Naive thymus-derived CD4-positive, alpha-beta T cell (primary cell): Measurements from ENCODE around the gene CDC7. TPM values are rescaled to one million over a fixed set of nuclear protein-coding genes. Genes with fewer than 3 reads are reported as not detected.
A peak's percentile ranks its signal among the peaks of the same experiment; 100 is the strongest.

ENCODE experiments used
- ATAC-seq: fragments of 150-1000 bp; cut with Tn5 transposase; 2 replicates; pipeline ENCODE4 v1.10.0; 2021; ENCODE audit warnings: mild to moderate bottlenecking, moderate library complexity
- CTCF ChIA-PET: fragments of 350-600 bp; sonication (Branson Sonifier 250); formaldehyde crosslinking; loops from one replicate; lab custom pipeline; 2021; ENCODE audit warnings: antibody characterized with exemption; lab: Charles Lee
- POLR2A ChIA-PET: fragments of 350-600 bp; sonication (Branson Sonifier 250); formaldehyde crosslinking; loops from one replicate; lab custom pipeline; 2021; ENCODE audit warnings: antibody characterized with exemption, inconsistent platforms; lab: Charles Lee
- DNase-seq, 9 donors: peaks; one replicate each; pipeline versions ENCODE4 v3.0.0 to v3.0.0-alpha.2; 2020 to 2022; ENCODE audit warnings: mixed read lengths in 1 of 9
- H3K27ac ChIP-seq: one replicate; pipeline ENCODE4 v1.7.0; 2013; ENCODE audit warnings: mild to moderate bottlenecking, low read depth, low read length, moderate library complexity
- H3K27me3 ChIP-seq, 2 donors: one replicate each; pipeline ENCODE4 v1.7.0; 2013; ENCODE audit warnings: low read length in 2 of 2, mild to moderate bottlenecking in 2 of 2, moderate library complexity in 2 of 2; ENCODE audit not compliant: control insufficient read depth in 2 of 2, insufficient read depth in 2 of 2
- H3K36me3 ChIP-seq, 3 experiments: 1 replicate in 2 of 3; 2 replicates in 1 of 3; pipeline ENCODE4 v1.7.0; 2013; ENCODE audit warnings: low read length in 3 of 3, mild to moderate bottlenecking in 3 of 3, moderate library complexity in 1 of 3; ENCODE audit not compliant: insufficient read depth in 3 of 3, control insufficient read depth in 2 of 3
- H3K4me1 ChIP-seq, 2 donors: one replicate each; pipeline ENCODE4 v1.7.0; 2013; ENCODE audit warnings: low read length in 2 of 2, mild to moderate bottlenecking in 2 of 2, moderate library complexity in 1 of 2; ENCODE audit not compliant: control insufficient read depth in 2 of 2, insufficient read depth in 2 of 2
- H3K4me3 ChIP-seq: 2 replicates; pipeline ENCODE4 v1.7.0; 2013; ENCODE audit warnings: mild to moderate bottlenecking, low read length
- H3K9me3 ChIP-seq, 3 experiments: 1 replicate in 2 of 3; 2 replicates in 1 of 3; pipeline ENCODE4 v1.7.0; 2013; ENCODE audit warnings: low read length in 3 of 3; ENCODE audit not compliant: control insufficient read depth in 2 of 3
- H3K27ac Mint-ChIP-seq, 9 donors: one replicate each; pipeline ENCODE4 v1.8.0; 2020 to 2022; ENCODE audit warnings: mixed read lengths in 9 of 9, mild to moderate bottlenecking in 8 of 9, moderate library complexity in 5 of 9, inconsistent platforms in 2 of 9
- H3K27me3 Mint-ChIP-seq, 5 donors: one replicate each; pipeline ENCODE4 v1.8.0; 2021 to 2022; ENCODE audit warnings: mixed read lengths in 5 of 5, mild to moderate bottlenecking in 1 of 5
- H3K36me3 Mint-ChIP-seq, 5 donors: one replicate each; pipeline ENCODE4 v1.8.0; 2020 to 2022; ENCODE audit warnings: mixed read lengths in 5 of 5, mild to moderate bottlenecking in 3 of 5, inconsistent platforms in 1 of 5
- H3K4me1 Mint-ChIP-seq, 7 donors: one replicate each; pipeline ENCODE4 v1.8.0; 2020 to 2022; ENCODE audit warnings: mixed read lengths in 7 of 7, mild to moderate bottlenecking in 3 of 7, inconsistent platforms in 1 of 7
- H3K4me3 Mint-ChIP-seq, 10 donors: one replicate each; pipeline ENCODE4 v1.8.0; 2020 to 2022; ENCODE audit warnings: mild to moderate bottlenecking in 10 of 10, mixed read lengths in 10 of 10, moderate library complexity in 6 of 10, inconsistent platforms in 2 of 10
- H3K9me3 Mint-ChIP-seq, 11 donors: one replicate each; pipeline ENCODE4 v1.8.0; 2020 to 2022; ENCODE audit warnings: mixed read lengths in 11 of 11, mild to moderate bottlenecking in 4 of 11, inconsistent platforms in 1 of 11, moderate library complexity in 1 of 11
- intact Hi-C, 2 donors: fragments of 100-400 bp; cut with micrococcal nuclease; formaldehyde crosslinking; loops; one replicate each; pipeline ENCODE4 v1.15.1; 2023
- polyA plus RNA-seq, 2 donors: library from polyadenylated mRNA; unstranded; fragments of 300-500 nt; fragmentation: Illumina TruSeq; gene quantifications; one replicate each; pipeline ENCODE4 v1.2.3, GENCODE V29; 2021
- total RNA-seq, 6 experiments: library from RNA in 5 of 6; stranded (reverse) in 5 of 6; gene quantifications; 1 replicate in 5 of 6; 2 replicates in 1 of 6; pipeline ENCODE4 v1.2.3 and lab custom pipeline; 2021 to 2026

CDC7 gene
- total and polyA plus RNA-seq, 7 experiments from 2014 or later: 3.6 to 17.9 (median 5.5) TPM

DNA sequence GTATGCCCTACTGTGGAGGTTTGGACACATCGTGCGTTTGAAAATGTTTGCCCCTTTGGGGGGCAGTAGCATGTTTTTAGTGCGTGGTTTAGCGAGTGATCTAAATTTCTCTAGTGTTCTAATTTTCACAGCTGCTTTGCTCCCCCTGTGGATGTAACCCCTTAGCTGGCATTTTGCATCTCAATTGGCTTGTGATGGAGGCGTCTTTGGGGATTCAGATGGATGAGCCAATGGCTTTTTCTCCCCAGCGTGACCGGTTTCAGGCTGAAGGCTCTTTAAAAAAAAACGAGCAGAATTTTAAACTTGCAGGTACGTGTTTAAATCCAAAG lies 836 bp downstream of the CDC7 start:
- intact Hi-C loops: loop anchor here (1.0 to 5.0 kb wide), 10 partner anchors 99 to 1576 kb away; partner anchors contain the start of genes BTBD8 (in 2 of the 2), GLMN (in 2 of the 2), RPAP2 (in 2 of the 2) and MTF2 (in 1 of the 2)
- H3K9me3 ChIP-seq: no peaks in the 10 kb centered on the region
- ATAC-seq (no peak), DNase-seq (no peak)
- Mint-ChIP-seq H3K27ac (no peak overlapping the region), H3K4me1 (peaks cover 14 to 34% (median 18%) of the 10 kb centered on the region in 7 donors), H3K9me3 (no peaks in the 10 kb centered on the region), H3K27me3 (no peaks in the 10 kb centered on the region), H3K36me3 (peaks cover 0 to 10% (median 0%) of the 10 kb centered on the region in 5 donors), H3K4me3 (no peak overlapping the region)
- peaks cover 0 to 11% of the 10 kb centered on the region in 2 donors for H3K4me1 ChIP-seq
- H3K27me3 ChIP-seq: no peaks in the 10 kb centered on the region
- peaks cover 0 to 5% (median 0%) of the 10 kb centered on the region in 3 experiments for H3K36me3 ChIP-seq
- CTCF ChIA-PET: interaction anchor here (0.6 to 1.2 kb wide), 3 partner anchors 10 to 382 kb away, joined by 3 to 4 read pairs (median 4); no protein-coding TSS in a partner anchor
- H3K4me3 ChIP-seq: peak overlapping the region; percentile 97
- POLR2A ChIA-PET: interaction anchor here (1.0 kb wide), 1 partner anchor 303 kb away, joined by 4 read pairs; no protein-coding TSS in a partner anchor
- peak overlapping the region; percentile 85 for H3K27ac ChIP-seq

DNA sequence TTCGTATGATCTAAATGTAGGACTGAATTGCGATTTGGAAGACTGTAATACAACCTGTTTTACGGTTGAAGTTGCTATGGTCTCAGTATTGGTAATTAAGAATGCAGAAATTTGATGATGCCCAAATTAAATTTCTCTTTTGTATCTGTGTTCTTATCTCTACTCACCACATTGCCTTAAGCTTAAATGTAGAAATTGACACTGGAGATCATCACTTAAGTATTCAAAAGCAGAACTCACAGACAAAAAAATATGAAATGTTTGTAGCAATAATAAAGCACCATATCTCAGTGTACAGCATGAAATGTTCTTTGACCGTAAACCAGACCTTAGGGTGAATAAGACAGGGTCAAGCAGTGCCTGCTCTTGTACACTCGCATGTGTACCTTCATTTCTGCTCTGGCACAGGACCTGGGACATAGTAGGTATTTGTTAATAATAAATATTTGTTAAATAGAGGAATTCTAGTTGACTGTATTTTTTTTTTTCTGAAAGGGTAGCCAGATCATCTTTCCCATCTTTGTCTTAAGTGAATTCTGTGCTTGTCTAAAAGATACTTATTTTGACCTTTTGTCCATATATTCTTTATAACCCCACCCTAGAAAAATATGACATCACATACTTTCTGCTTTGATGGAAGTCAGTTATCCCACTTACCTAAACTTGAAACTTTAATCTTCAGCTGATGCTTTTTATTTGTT lies 1.5 kb downstream of the CDC7 start:
- peak overlapping the region in 4 of 10 donors; percentile 4 to 38 (median 24) for H3K4me3 Mint-ChIP-seq
- no peak for ATAC-seq

DNA sequence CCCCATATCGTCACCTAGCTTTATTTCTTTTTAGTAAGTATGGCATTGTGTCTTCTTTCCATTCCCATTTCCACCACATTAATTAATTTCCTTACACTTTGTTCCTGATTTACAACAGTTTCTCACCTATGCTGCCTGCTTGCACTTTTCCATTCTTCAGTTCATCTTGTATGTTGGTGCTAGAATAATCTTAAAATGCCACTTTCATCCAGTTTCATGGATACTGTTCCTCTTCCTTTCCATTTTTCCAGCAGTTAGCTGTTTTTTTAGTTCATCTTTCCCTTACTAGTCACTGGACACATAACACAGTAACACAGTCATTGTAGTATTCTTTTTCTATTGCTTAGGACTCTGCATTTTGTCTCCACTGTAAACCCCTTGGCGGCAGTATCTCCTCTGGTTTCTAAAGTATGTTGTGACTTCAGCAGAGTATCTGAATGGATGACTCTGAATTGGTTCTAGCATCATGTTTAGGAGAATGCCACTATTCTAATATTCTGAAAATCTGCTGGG lies 2.1 kb downstream of the CDC7 start:
- Histone ChIP-seq H3K4me3 (no peak overlapping the region), H3K4me1 (peaks cover 0 to 11% of the 10 kb centered on the region in 2 donors), H3K27ac (no peak overlapping the region), H3K9me3 (no peaks in the 10 kb centered on the region), H3K27me3 (no peaks in the 10 kb centered on the region), H3K36me3 (peaks cover 0 to 5% (median 0%) of the 10 kb centered on the region in 3 experiments)
- Mint-ChIP-seq H3K4me3 (peak overlapping the region in 5 of 10 donors; percentile 23 to 58 (median 38)), H3K27ac (peak overlapping the region in 2 of 9 donors; percentile 74), H3K36me3 (peaks cover 0 to 10% (median 0%) of the 10 kb centered on the region in 5 donors), H3K9me3 (no peaks in the 10 kb centered on the region), H3K27me3 (no peaks in the 10 kb centered on the region), H3K4me1 (peaks cover 14 to 34% (median 18%) of the 10 kb centered on the region in 7 donors)
- DNase-seq (no peak), ATAC-seq (no peak)
- intact Hi-C loops: loop anchor here (1.0 to 5.0 kb wide), 7 partner anchors 54 to 1575 kb away; partner anchors contain the start of genes BTBD8 (in 2 of the 2), GLMN (in 2 of the 2), RPAP2 (in 2 of the 2) and MTF2 (in 1 of the 2)
- ChIA-PET CTCF (interaction anchor here (0.7 to 1.3 kb wide), 3 partner anchors 9 to 1127 kb away, joined by 3 read pairs; no protein-coding TSS in a partner anchor), POLR2A (no interaction called here)

More for the DNA sequence above, 1.5 kb downstream of the CDC7 start:
- peaks cover 14 to 34% (median 18%) of the 10 kb centered on the region in 7 donors for H3K4me1 Mint-ChIP-seq
- peak overlapping the region in 3 of 9 donors; percentile 24 to 74 (median 74) for H3K27ac Mint-ChIP-seq
- Histone ChIP-seq H3K4me1 (peaks cover 0 to 11% of the 10 kb centered on the region in 2 donors), H3K36me3 (peaks cover 0 to 5% (median 0%) of the 10 kb centered on the region in 3 experiments), H3K27me3 (no peaks in the 10 kb centered on the region), H3K9me3 (no peaks in the 10 kb centered on the region), H3K27ac (no peak overlapping the region), H3K4me3 (peak overlapping the region; percentile 97)
- ChIA-PET CTCF (interaction anchor here (0.7 to 1.3 kb wide), 5 partner anchors 10 to 1127 kb away, joined by 3 to 4 read pairs (median 3); no protein-coding TSS in a partner anchor), POLR2A (interaction anchor here (1.0 kb wide), 1 partner anchor 303 kb away, joined by 4 read pairs; no protein-coding TSS in a partner anchor)
- intact Hi-C loops: loop anchor here (1.0 to 5.0 kb wide), 11 partner anchors 54 to 1575 kb away; partner anchors contain the start of genes BTBD8 (in 2 of the 2), GLMN (in 2 of the 2), RPAP2 (in 2 of the 2) and MTF2 (in 1 of the 2)
- H3K27me3 Mint-ChIP-seq: no peaks in the 10 kb centered on the region
- no peak for DNase-seq
- H3K9me3 Mint-ChIP-seq: no peaks in the 10 kb centered on the region
- H3K36me3 Mint-ChIP-seq: peaks cover 0 to 10% (median 0%) of the 10 kb centered on the region in 5 donors

DNA sequence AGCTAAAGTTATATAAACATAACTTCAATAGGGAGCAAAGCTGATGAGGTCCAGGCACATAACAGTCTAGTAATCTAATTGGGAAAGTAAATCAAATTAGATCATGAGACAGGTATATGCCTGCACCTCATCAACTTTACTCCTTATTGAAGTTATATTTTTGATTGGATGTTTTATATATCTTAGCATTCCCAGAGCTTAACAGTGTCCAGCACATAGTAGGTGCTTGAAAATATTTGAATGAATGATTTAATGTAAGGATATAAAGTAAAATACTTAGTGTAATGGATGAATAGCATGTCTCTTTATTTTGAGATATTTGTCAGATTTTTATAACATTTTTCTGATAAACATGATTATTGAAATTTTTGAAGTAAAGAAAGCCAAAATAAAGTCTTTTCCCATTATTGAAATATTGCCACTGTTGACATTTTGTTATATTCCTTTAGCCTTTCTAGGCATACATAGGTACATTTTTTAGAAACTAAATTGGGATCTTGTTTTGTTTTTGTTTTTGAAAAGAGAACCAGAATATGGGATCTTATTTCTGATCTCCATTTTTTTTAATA lies 2.8 kb downstream of the CDC7 start:
- DNase-seq: no peak
- peaks cover 0 to 11% of the 10 kb centered on the region in 2 donors for H3K4me1 ChIP-seq
- ATAC-seq: no peak
- no peaks in the 10 kb centered on the region for H3K27me3 ChIP-seq
- H3K36me3 ChIP-seq: peaks cover 0 to 5% (median 0%) of the 10 kb centered on the region in 3 experiments
- POLR2A ChIA-PET: no interaction called here
- Mint-ChIP-seq H3K27me3 (no peaks in the 10 kb centered on the region), H3K27ac (no peak overlapping the region), H3K4me3 (no peak overlapping the region), H3K36me3 (peaks cover 0 to 10% (median 0%) of the 10 kb centered on the region in 5 donors), H3K4me1 (peaks cover 14 to 34% (median 18%) of the 10 kb centered on the region in 7 donors), H3K9me3 (no peaks in the 10 kb centered on the region)
- H3K4me3 ChIP-seq: no peak overlapping the region
- H3K9me3 ChIP-seq: no peaks in the 10 kb centered on the region
- CTCF ChIA-PET: interaction anchor here (1.1 to 1.3 kb wide), 2 partner anchors 9 kb away, joined by 3 read pairs; no protein-coding TSS in a partner anchor
- intact Hi-C loops: loop anchor here (5.0 kb wide), 6 partner anchors 221 to 1574 kb away; partner anchors contain the start of genes BTBD8 (in 2 of the 2), GLMN (in 2 of the 2), RPAP2 (in 2 of the 2) and MTF2 (in 1 of the 2)
- no peak overlapping the region for H3K27ac ChIP-seq

DNA sequence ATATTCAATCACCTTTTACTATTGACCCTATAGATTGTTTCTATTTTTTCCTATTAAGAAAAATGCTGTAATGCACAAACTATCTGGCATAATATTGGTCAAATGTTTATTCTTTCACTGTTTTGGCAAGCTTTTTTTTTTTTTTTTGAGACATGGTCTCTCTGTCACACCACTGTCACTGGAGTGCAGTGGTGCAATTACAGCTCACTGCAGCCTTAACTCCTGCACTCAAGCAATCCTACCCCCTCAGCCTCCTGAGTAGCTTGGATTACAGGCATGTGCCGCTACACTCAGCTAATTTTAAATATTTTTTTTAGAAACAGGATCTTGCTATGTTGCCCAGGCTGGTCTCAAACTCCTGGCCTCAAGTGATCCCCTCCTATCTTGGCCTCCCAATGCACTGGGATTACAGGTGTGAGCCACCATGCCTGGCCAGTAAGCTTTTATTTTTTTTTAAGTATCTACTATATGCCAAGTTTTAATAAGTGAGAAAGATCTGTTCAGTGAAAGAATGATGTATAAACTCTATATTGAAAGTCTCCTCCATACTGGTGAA lies 3.4 kb downstream of the CDC7 start:
- Histone ChIP-seq H3K4me1 (peaks cover 0 to 11% of the 10 kb centered on the region in 2 donors), H3K27me3 (no peaks in the 10 kb centered on the region), H3K9me3 (no peaks in the 10 kb centered on the region), H3K4me3 (no peak overlapping the region), H3K27ac (no peak overlapping the region), H3K36me3 (peaks cover 0 to 8% (median 0%) of the 10 kb centered on the region in 3 experiments)
- peaks cover 14 to 40% (median 25%) of the 10 kb centered on the region in 7 donors for H3K4me1 Mint-ChIP-seq
- H3K27me3 Mint-ChIP-seq: no peaks in the 10 kb centered on the region
- ATAC-seq (no peak), DNase-seq (no peak)
- H3K4me3 Mint-ChIP-seq: no peak overlapping the region
- no peaks in the 10 kb centered on the region for H3K9me3 Mint-ChIP-seq
- no peak overlapping the region for H3K27ac Mint-ChIP-seq
- ChIA-PET POLR2A (no interaction called here), CTCF (interaction anchor here (0.6 to 1.1 kb wide), 4 partner anchors 9 to 381 kb away, joined by 3 read pairs; no protein-coding TSS in a partner anchor)
- H3K36me3 Mint-ChIP-seq: peaks cover 0 to 12% (median 0%) of the 10 kb centered on the region in 5 donors
- intact Hi-C loops: loop anchor here (5.0 kb wide), 6 partner anchors 222 to 1573 kb away; partner anchors contain the start of genes BTBD8 (in 2 of the 2), GLMN (in 2 of the 2), RPAP2 (in 2 of the 2) and MTF2 (in 1 of the 2)
